Kidney (tissue), 14 donors: ENCODE results near the gene SYK. TPM values are rescaled to one million over a fixed set of nuclear protein-coding genes. Genes with fewer than 3 reads are reported as not detected.

Experiments
- DNase-seq, 5 donors: peaks; one replicate each; pipeline ENCODE4 v3.0.0-alpha.2; 2013 to 2020
- FAIRE-seq: peaks from 2 replicates; lab custom pipeline; 2012; peaks lifted over from hg19 to GRCh38; lab: Jason Lieb, UNC
- H3K27ac ChIP-seq, 2 donors: one replicate each; pipeline ENCODE4 v1.7.0; 2013; ENCODE audit warnings: low read depth in 2 of 2, low read length in 2 of 2, inconsistent platforms in 1 of 2
- H3K27me3 ChIP-seq: one replicate; pipeline ENCODE4 v1.7.1; 2013; ENCODE audit warnings: low read length, inconsistent platforms; ENCODE audit not compliant: control insufficient read depth, insufficient read depth
- H3K36me3 ChIP-seq, 3 donors: one replicate each; pipeline versions ENCODE4 v1.7.0 to v1.7.1; 2013; ENCODE audit warnings: low read length in 3 of 3, control low read depth in 1 of 3, inconsistent platforms in 1 of 3; ENCODE audit not compliant: insufficient read depth in 3 of 3, control insufficient read depth in 2 of 3
- H3K4me1 ChIP-seq, 3 donors: one replicate each; pipeline versions ENCODE4 v1.7.0 to v1.7.1; 2013; ENCODE audit warnings: low read length in 3 of 3, inconsistent platforms in 1 of 3, low read depth in 1 of 3; ENCODE audit not compliant: control insufficient read depth in 2 of 3, insufficient read depth in 2 of 3
- H3K4me3 ChIP-seq, 3 donors: one replicate each; pipeline versions ENCODE4 v1.7.0 to v1.8.1; 2013; ENCODE audit warnings: low read length in 3 of 3, control low read depth in 1 of 3, inconsistent platforms in 1 of 3
- H3K9ac ChIP-seq, 3 donors: one replicate each; pipeline versions ENCODE4 v1.7.0 to v1.7.1; 2013; ENCODE audit warnings: low read length in 3 of 3, control low read depth in 1 of 3, inconsistent platforms in 1 of 3
- H3K9me3 ChIP-seq, 3 donors: one replicate each; pipeline versions ENCODE4 v1.7.0 to v1.7.1; 2013; ENCODE audit warnings: low read length in 3 of 3, control low read depth in 1 of 3, inconsistent platforms in 1 of 3; ENCODE audit not compliant: control insufficient read depth in 2 of 3, insufficient read depth in 1 of 3
- intact Hi-C: fragments of 100-400 bp; cut with DNase I; formaldehyde crosslinking; loops from one replicate; pipeline ENCODE4 v1.11.1; 2022
- polyA plus RNA-seq: library from polyadenylated mRNA; stranded (reverse); fragments of 350-450 nt; fragmentation: Illumina TruSeq; extraction: RNeasy Lipid Tissue Mini Kit (QIAGEN cat#74804); gene quantifications from one replicate; pipeline ENCODE4 v1.2.3, GENCODE V29; 2014; ENCODE audit warnings: low read depth, low replicate concordance; ENCODE audit not compliant: insufficient read depth
- total RNA-seq: library from RNA; stranded (reverse); fragmentation: NEBNext Ultra II Directional; extraction: Animal tissue kit (Norgen Biotek cat#: 25700); gene quantifications from one replicate; pipeline ENCODE4 v1.2.1, GENCODE V29; 2021
- TF ChIP-seq, protein P1 (sequence below): IDR thresholded peaks from 3 replicates; pipeline ENCODE4 v1.5.1; 2012; ENCODE audit warnings: mild to moderate bottlenecking, moderate library complexity, borderline replicate concordance; ENCODE audit not compliant: insufficient read depth; ENCODE audit errors: extremely low read depth
- donor health status: control.
- donor health status: control.
- donor health status: control.
- donor health status: control.
- donor health status: control.
- donor health status: DM: yes; HTN: yes; CAD: no.
- donor health status: Normal renal cell carcinoma (clear cell type).

The SYK gene
- total and polyA plus RNA-seq, 2 donors from 2014 or later: 13.3 to 52.2 TPM

GRCh38 chr9:90861826-90862740, 60.5 kb downstream of the SYK start:
- Histone ChIP-seq H3K36me3 (peaks cover 0 to 2% (median 0%) of the 10 kb centered on the region in 3 donors), H3K4me1 (no peaks in the 10 kb centered on the region), H3K9me3 (no peaks in the 10 kb centered on the region), H3K27me3 (no peaks in the 10 kb centered on the region), H3K4me3 (no peak overlapping the region), H3K27ac (no peak overlapping the region), H3K9ac (no peak overlapping the region)
- TF ChIP-seq, protein P1, sequence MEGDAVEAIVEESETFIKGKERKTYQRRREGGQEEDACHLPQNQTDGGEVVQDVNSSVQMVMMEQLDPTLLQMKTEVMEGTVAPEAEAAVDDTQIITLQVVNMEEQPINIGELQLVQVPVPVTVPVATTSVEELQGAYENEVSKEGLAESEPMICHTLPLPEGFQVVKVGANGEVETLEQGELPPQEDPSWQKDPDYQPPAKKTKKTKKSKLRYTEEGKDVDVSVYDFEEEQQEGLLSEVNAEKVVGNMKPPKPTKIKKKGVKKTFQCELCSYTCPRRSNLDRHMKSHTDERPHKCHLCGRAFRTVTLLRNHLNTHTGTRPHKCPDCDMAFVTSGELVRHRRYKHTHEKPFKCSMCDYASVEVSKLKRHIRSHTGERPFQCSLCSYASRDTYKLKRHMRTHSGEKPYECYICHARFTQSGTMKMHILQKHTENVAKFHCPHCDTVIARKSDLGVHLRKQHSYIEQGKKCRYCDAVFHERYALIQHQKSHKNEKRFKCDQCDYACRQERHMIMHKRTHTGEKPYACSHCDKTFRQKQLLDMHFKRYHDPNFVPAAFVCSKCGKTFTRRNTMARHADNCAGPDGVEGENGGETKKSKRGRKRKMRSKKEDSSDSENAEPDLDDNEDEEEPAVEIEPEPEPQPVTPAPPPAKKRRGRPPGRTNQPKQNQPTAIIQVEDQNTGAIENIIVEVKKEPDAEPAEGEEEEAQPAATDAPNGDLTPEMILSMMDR: no peak
- no peak for FAIRE-seq
- intact Hi-C loops: no loop called here
- DNase-seq: peak in 1 of 5 donors; percentile 3

- DNase-seq (no peak), FAIRE-seq (no peak)
- intact Hi-C loops: no loop called here
- Histone ChIP-seq H3K27ac (no peak overlapping the region), H3K27me3 (no peaks in the 10 kb centered on the region), H3K4me3 (no peak overlapping the region), H3K4me1 (no peaks in the 10 kb centered on the region), H3K9ac (no peak overlapping the region), H3K36me3 (peaks cover 0 to 2% (median 0%) of the 10 kb centered on the region in 3 donors), H3K9me3 (no peaks in the 10 kb centered on the region)
- TF ChIP-seq, protein P1: no peak
These were observed 63.2 kb downstream of the SYK start for GRCh38 chr9:90864779-90865178.

GRCh38 chr9:90867101-90867500, 65.5 kb downstream of the SYK start:
- H3K27me3 ChIP-seq: no peaks in the 10 kb centered on the region
- H3K4me1 ChIP-seq: no peaks in the 10 kb centered on the region
- FAIRE-seq: no peak
- H3K9ac ChIP-seq: no peak overlapping the region
- no peaks in the 10 kb centered on the region for H3K9me3 ChIP-seq
- no peak overlapping the region for H3K27ac ChIP-seq
- TF ChIP-seq, protein P1: no peak
- peak in 1 of 5 donors; percentile 49 for DNase-seq
- peaks cover 0 to 2% (median 0%) of the 10 kb centered on the region in 3 donors for H3K36me3 ChIP-seq
- intact Hi-C loops: no loop called here
- no peak overlapping the region for H3K4me3 ChIP-seq
